Stimulated activated CD8-positive, alpha-beta memory T cell treated with anti-CD3 and anti-CD28 coated beads, Interleukin-7, amount 100 ng/mL, for 24 hours (primary cell): ENCODE data around the gene SPINT2.

Source experiments
- DNase-seq: peaks from one replicate; pipeline ENCODE4 v3.0.0-alpha.2; 2020; ENCODE audit warnings: low read depth

Gene SPINT2

GRCh38 chr19:38268539-38268938 lies 4.2 kb downstream of the SPINT2 start:
- DNase-seq: no peak

GRCh38 chr19:38270587-38271167 lies 6.3 kb downstream of the SPINT2 start:
- DNase-seq: no peak

DNA sequence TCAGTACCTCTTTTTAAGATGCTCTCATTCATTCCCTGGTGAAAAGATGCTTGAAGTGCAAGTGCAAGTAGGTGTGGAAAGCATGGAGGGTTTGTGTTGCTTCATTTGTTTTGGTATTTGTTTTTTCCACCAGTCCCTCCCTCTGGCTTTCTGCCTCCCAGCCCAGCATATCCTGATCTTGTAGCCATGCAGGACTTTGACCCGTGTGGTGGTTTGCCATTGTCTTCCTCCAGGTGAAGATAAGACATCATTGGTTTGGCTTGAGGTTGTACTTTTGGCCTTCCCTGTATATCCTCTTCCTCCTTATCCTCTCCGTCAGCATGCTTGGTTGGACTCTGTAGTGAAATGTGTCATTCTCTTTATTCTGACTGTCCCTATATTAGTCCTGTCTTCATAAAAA lies 9.1 kb downstream of the SPINT2 start:
- DNase-seq: no peak

GRCh38 chr19:38274739-38275138 lies 10.4 kb downstream of the SPINT2 start:
- DNase-seq: no peak

- DNase-seq: no peak
These were observed 12.7 kb downstream of the SPINT2 start for GRCh38 chr19:38276942-38277517.

DNA sequence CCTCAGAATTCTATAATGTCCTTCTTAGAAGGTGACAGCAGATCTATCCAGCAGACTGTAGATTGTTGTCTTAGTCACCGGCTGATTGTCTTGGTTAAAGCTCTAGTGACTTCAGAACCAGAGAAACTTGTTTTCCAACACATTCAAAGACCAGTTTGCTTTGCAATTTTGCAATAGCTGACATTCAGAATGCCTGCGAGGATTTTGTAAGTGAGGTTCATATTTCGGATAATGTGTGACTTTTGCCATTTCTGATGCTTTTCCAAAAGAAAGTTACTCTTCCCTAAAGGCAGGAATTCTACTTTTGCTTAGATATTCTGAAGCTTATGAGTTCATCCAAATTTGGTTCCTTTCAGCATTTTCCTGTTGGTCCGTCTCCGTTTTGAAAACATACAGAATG lies 13.2 kb downstream of the SPINT2 start:
- no peak for DNase-seq

- no peak for DNase-seq
These were observed 13.8 kb downstream of the SPINT2 start for GRCh38 chr19:38277969-38278680.

GRCh38 chr19:38278751-38279150 lies 14.4 kb downstream of the SPINT2 start:
- no peak for DNase-seq

GRCh38 chr19:38280030-38280921 lies 15.9 kb downstream of the SPINT2 start:
- DNase-seq: no peak

DNA sequence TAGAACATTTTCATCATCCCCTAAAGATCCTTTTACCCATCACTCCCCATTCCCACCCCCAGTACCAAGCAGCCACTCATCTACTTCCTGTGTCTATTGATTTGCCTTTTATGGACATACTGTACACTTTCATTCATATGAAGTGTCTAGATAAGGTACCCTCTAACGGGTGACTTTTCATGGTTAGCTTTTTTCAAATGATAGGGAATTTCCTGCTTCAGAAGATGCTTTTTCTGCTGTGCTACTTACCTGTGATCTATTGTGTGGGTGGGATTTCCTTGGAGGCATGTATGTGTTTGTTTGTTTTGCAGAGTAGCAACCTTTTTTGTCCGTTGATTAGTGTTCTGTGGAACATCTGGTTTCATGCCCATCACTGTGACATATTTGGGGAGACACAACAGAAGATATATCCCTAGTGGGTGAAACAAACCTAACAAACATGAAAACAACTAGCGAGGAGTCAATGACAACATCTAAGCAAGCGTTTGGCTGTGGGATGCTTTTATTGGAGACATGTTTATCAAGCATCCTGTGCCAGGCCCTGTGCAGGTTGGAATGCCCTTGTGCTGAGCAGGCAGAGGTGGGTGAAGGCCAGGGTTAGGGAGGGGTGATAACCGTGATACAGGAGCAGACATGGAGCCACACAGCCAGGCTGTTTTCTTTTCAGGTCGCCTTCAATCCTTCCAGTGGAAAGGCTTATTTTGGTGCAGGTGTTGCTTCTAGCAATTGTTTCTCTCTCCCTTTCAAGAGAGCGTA lies 17.6 kb downstream of the SPINT2 start:
- no peak for DNase-seq

DNA sequence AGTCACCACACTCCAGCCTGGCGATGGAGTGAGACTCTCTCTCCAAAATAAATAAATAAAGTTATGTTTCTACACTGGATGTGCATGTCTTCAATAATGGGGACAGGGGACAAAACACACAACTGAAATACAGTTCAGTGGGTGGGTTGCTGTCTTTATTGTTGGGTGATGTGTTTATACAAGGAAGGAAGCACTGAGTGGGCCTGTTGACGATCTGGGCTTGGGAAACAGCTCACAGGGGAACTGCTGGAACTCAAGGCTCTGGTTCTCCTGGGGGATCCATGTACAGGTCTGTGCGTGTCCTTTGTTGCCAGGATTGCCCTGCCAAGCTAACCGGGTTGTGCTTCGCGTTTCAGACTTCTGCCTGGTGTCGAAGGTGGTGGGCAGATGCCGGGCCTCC lies 18.9 kb downstream of the SPINT2 start:
- DNase-seq: no peak

GRCh38 chr19:38284422-38284821 lies 20.0 kb downstream of the SPINT2 start:
- DNase-seq: no peak

DNA sequence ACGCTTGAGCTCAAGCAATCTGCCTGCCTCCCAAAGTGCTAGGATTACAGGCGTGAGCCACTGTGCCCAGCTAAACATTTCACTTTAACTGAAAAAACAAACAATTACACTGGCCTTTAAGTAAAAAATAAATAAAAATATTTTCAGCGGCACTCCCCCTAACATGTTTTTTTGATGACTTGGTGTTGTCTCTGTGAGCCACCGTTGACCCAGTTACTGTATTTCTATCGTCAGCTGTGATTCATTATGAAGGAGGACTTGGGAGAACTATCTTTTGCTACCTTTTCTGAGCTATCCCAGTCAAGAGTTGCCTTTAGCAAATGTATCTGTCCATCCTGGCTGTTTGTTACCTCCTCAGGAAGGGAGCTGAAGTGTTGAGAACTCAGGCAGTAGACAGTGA lies 21.2 kb downstream of the SPINT2 start:
- no peak for DNase-seq

- no peak for DNase-seq
These were observed 23.2 kb downstream of the SPINT2 start for GRCh38 chr19:38287604-38288003.

- no peak for DNase-seq
These were observed 23.9 kb downstream of the SPINT2 start for GRCh38 chr19:38288123-38288855.

DNA sequence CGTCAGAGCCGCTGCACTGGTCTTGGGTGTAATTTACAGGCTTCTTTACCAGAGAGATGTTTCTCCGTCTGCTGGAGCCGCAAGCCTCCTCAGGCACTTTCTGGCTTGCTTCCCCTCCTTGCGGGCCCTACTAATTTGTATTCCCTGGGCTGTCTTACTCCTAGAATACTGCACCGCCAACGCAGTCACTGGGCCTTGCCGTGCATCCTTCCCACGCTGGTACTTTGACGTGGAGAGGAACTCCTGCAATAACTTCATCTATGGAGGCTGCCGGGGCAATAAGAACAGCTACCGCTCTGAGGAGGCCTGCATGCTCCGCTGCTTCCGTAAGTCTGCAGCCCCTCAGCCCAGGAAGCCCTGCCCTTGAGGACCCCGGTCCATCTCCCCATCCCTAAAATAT lies 25.6 kb downstream of the SPINT2 start:
- DNase-seq: no peak

DNA sequence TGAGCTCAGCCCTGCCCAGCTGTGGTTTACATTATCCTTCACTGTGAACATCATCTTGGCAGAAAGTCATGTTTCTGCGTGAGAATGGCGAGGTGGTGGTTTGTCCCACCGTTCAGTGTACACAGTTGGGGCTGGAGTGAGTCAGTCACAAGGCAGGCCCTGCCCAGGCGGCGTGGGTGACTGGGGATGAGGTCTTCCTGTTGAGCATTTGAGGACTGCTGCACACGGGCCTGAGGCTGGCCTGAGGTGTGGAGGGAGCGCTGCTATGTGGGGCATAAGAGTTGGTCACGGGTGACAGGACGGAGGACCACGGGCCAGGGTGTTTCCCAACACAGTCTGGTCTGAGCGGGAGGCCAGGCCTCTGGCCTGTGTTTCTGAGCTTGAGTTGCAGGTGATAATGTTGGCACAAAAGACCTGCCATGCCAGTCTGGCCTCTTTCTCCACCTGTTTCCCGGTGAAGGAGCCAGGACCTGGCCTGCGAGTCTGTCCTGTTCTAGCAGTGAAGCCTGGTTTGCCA lies 26.3 kb downstream of the SPINT2 start:
- DNase-seq: no peak

- no peak for DNase-seq
These were observed 27.5 kb downstream of the SPINT2 start for GRCh38 chr19:38291855-38292254.

GRCh38 chr19:38293281-38293680 lies 28.9 kb downstream of the SPINT2 start:
- DNase-seq: no peak

DNA sequence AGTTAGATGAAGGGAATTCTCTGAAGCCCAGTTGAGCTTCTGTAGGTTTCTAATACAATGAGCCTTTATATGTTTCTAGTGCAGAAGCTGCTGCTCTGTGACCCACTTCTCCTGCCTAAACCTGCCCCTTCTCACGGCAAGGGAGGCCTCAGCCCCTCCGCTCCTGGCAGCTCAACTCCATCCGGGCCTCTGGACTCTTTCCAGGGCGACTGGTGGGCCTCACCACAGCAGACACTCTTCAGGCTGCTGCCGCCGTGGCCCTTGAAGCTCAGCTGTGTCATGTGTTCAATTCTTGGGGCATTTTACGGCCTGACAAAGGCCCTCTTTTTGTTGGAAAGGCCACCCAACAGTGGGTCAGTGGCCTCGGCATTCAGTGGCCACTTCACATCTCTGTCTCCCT lies 29.7 kb downstream of the SPINT2 start:
- DNase-seq: no peak
